CD4-positive, CD25-positive, alpha-beta regulatory T cell (primary cell): ENCODE measurements around the gene SUSD1. TPM values are rescaled to one million over a fixed set of nuclear protein-coding genes. Genes with fewer than 3 reads are reported as not detected.
A peak's percentile ranks its signal among the peaks of the same experiment; 100 is the strongest.

Source experiments
- ATAC-seq, 2 donors: fragments of 150-1000 bp; cut with Tn5 transposase; one replicate each; pipeline ENCODE4 v1.10.0; 2021; ENCODE audit warnings: low read depth in 2 of 2, moderate number of reproducible peaks in 2 of 2, moderate library complexity in 1 of 2
- DNase-seq, 3 donors: peaks; one replicate each; pipeline versions ENCODE4 v3.0.0 to v3.0.0-alpha.2; 2012 to 2022; ENCODE audit warnings: mixed read lengths in 1 of 3
- H3K27ac ChIP-seq: one replicate; pipeline ENCODE4 v1.7.0; 2013; ENCODE audit warnings: mild to moderate bottlenecking, low read length; ENCODE audit not compliant: insufficient read depth, poor library complexity, severe bottlenecking
- H3K27me3 ChIP-seq: one replicate; pipeline ENCODE4 v1.7.0; 2013; ENCODE audit warnings: low read length; ENCODE audit not compliant: control insufficient read depth, insufficient read depth
- H3K36me3 ChIP-seq: one replicate; pipeline ENCODE4 v1.7.0; 2013; ENCODE audit warnings: mild to moderate bottlenecking, low read length, moderate library complexity; ENCODE audit not compliant: control insufficient read depth, insufficient read depth
- H3K4me1 ChIP-seq: 2 replicates; pipeline ENCODE4 v1.7.0; 2013; ENCODE audit warnings: mild to moderate bottlenecking, low read length; ENCODE audit not compliant: insufficient read depth, control insufficient read depth, poor library complexity, severe bottlenecking
- H3K4me3 ChIP-seq: one replicate; pipeline ENCODE4 v1.7.0; 2013; ENCODE audit warnings: low read depth, mild to moderate bottlenecking, low read length, moderate library complexity
- H3K9me3 ChIP-seq, 2 experiments: 1 replicate in 1 of 2; 2 replicates in 1 of 2; pipeline ENCODE4 v1.7.0; 2013; ENCODE audit warnings: low read length in 2 of 2, mild to moderate bottlenecking in 1 of 2, moderate library complexity in 1 of 2; ENCODE audit not compliant: control insufficient read depth in 2 of 2
- H3K27ac Mint-ChIP-seq, 3 donors: one replicate each; pipeline ENCODE4 v1.8.0; 2020 to 2022; ENCODE audit warnings: mild to moderate bottlenecking in 3 of 3, mixed read lengths in 3 of 3, moderate library complexity in 2 of 3
- H3K27me3 Mint-ChIP-seq: one replicate; pipeline ENCODE4 v1.8.0; 2022; ENCODE audit warnings: mild to moderate bottlenecking, mixed read lengths
- H3K36me3 Mint-ChIP-seq: one replicate; pipeline ENCODE4 v1.8.0; 2020; ENCODE audit warnings: mixed read lengths
- H3K4me1 Mint-ChIP-seq, 4 donors: one replicate each; pipeline ENCODE4 v1.8.0; 2020 to 2022; ENCODE audit warnings: mixed read lengths in 4 of 4, mild to moderate bottlenecking in 1 of 4
- H3K4me3 Mint-ChIP-seq, 4 donors: one replicate each; pipeline ENCODE4 v1.8.0; 2020 to 2022; ENCODE audit warnings: mild to moderate bottlenecking in 4 of 4, mixed read lengths in 4 of 4, moderate library complexity in 3 of 4
- H3K9me3 Mint-ChIP-seq, 7 donors: one replicate each; pipeline ENCODE4 v1.8.0; 2020 to 2022; ENCODE audit warnings: mixed read lengths in 7 of 7, mild to moderate bottlenecking in 3 of 7, moderate library complexity in 2 of 7
- polyA plus RNA-seq, 4 donors: library from polyadenylated mRNA; unstranded; fragments of 300-500 nt; fragmentation: Illumina TruSeq; gene quantifications; one replicate each; pipeline ENCODE4 v1.2.3, GENCODE V29; 2021
- total RNA-seq: library from RNA; stranded (reverse); gene quantifications from one replicate; pipeline ENCODE4 v1.2.3, GENCODE V29; 2022

Gene SUSD1
- total RNA-seq (9.7 TPM), polyA plus RNA-seq (1 to 10 TPM; 3.2 to 7.7 (median 5.8) TPM)

- Mint-ChIP-seq H3K27ac (peak within 1 kb of the TSS; percentile 83 to 97 (median 97)), H3K27me3 (peaks cover 15% of the 10 kb centered on the region), H3K4me3 (peak within 1 kb of the TSS; percentile 84 to 95 (median 92)), H3K36me3 (peaks cover 7% of the 10 kb centered on the region), H3K9me3 (peaks cover 0 to 1% (median 0%) of the 10 kb centered on the region in 7 donors), H3K4me1 (peaks cover 28 to 72% (median 46%) of the 10 kb centered on the region in 4 donors)
- Histone ChIP-seq H3K9me3 (no peaks in the 10 kb centered on the region), H3K36me3 (no peaks in the 10 kb centered on the region), H3K27me3 (no peaks in the 10 kb centered on the region), H3K4me1 (peaks cover 43% of the 10 kb centered on the region), H3K27ac (peak within 1 kb of the TSS; percentile 43), H3K4me3 (peak within 1 kb of the TSS; percentile 84)
- DNase-seq: peak; percentile 17 to 51 (median 34)
- ATAC-seq: peak; percentile 37 to 54
Observed at GRCh38 chr9:112174965-112175795, at the start of gene SUSD1. Gene SUSD1, minus strand, starts transcription at chr9:112175297. Its CDS starts 62 bp downstream, at chr9:112175235.

GRCh38 chr9:112224401-112225289, 49.5 kb upstream of the SUSD1 start:
- H3K4me3 ChIP-seq: no peak overlapping the region
- no peak overlapping the region for H3K27ac ChIP-seq
- H3K27me3 Mint-ChIP-seq: no peaks in the 10 kb centered on the region
- no peaks in the 10 kb centered on the region for H3K9me3 ChIP-seq
- H3K4me1 ChIP-seq: peaks cover 2% of the 10 kb centered on the region
- H3K4me3 Mint-ChIP-seq: no peak overlapping the region
- DNase-seq (no peak), ATAC-seq (no peak)
- H3K36me3 Mint-ChIP-seq: peaks cover 48% of the 10 kb centered on the region
- H3K9me3 Mint-ChIP-seq: no peaks in the 10 kb centered on the region
- no peaks in the 10 kb centered on the region for H3K27me3 ChIP-seq
- peaks cover 4 to 19% (median 10%) of the 10 kb centered on the region in 4 donors for H3K4me1 Mint-ChIP-seq
- H3K27ac Mint-ChIP-seq: peak overlapping the region in 1 of 3 donors; percentile 10
- H3K36me3 ChIP-seq: peaks cover 79% of the 10 kb centered on the region

- no peaks in the 10 kb centered on the region for H3K27me3 Mint-ChIP-seq
- H3K36me3 Mint-ChIP-seq: peaks cover 53% of the 10 kb centered on the region
- H3K27ac Mint-ChIP-seq: peak overlapping the region in 1 of 3 donors; percentile 20
- H3K9me3 Mint-ChIP-seq: no peaks in the 10 kb centered on the region
- peak overlapping the region in 3 of 4 donors; percentile 18 to 57 (median 21) for H3K4me3 Mint-ChIP-seq
- DNase-seq (peak in 1 of 3 donors; percentile 59), ATAC-seq (no peak)
- Histone ChIP-seq H3K9me3 (no peaks in the 10 kb centered on the region), H3K27me3 (no peaks in the 10 kb centered on the region), H3K4me1 (peaks cover 14% of the 10 kb centered on the region), H3K36me3 (peaks cover 46% of the 10 kb centered on the region), H3K4me3 (peak overlapping the region; percentile 37), H3K27ac (no peak overlapping the region)
- H3K4me1 Mint-ChIP-seq: peaks cover 13 to 25% (median 24%) of the 10 kb centered on the region in 4 donors
Observed at GRCh38 chr9:112218908-112219307, 43.8 kb upstream of the SUSD1 start.

GRCh38 chr9:112212926-112213325, 37.8 kb upstream of the SUSD1 start:
- peaks cover 0 to 15% (median 6%) of the 10 kb centered on the region in 4 donors for H3K4me1 Mint-ChIP-seq
- no peak overlapping the region for H3K4me3 Mint-ChIP-seq
- DNase-seq: no peak
- Histone ChIP-seq H3K27me3 (no peaks in the 10 kb centered on the region), H3K4me1 (no peaks in the 10 kb centered on the region), H3K4me3 (no peak overlapping the region), H3K27ac (no peak overlapping the region), H3K36me3 (peaks cover 45% of the 10 kb centered on the region), H3K9me3 (peaks cover 4 to 9% of the 10 kb centered on the region in 2 experiments)
- H3K27ac Mint-ChIP-seq: no peak overlapping the region
- no peak for ATAC-seq
- peaks cover 0 to 18% (median 5%) of the 10 kb centered on the region in 7 donors for H3K9me3 Mint-ChIP-seq
- peaks cover 62% of the 10 kb centered on the region for H3K36me3 Mint-ChIP-seq
- H3K27me3 Mint-ChIP-seq: no peaks in the 10 kb centered on the region

- no peak for ATAC-seq
- H3K9me3 Mint-ChIP-seq: peaks cover 3 to 37% (median 5%) of the 10 kb centered on the region in 7 donors
- H3K36me3 ChIP-seq: peaks cover 42% of the 10 kb centered on the region
- no peaks in the 10 kb centered on the region for H3K27me3 Mint-ChIP-seq
- no peaks in the 10 kb centered on the region for H3K4me1 ChIP-seq
- no peak for DNase-seq
- no peak overlapping the region for H3K27ac Mint-ChIP-seq
- no peaks in the 10 kb centered on the region for H3K27me3 ChIP-seq
- no peak overlapping the region for H3K4me3 Mint-ChIP-seq
- peaks cover 50% of the 10 kb centered on the region for H3K36me3 Mint-ChIP-seq
- H3K27ac ChIP-seq: no peak overlapping the region
- H3K4me3 ChIP-seq: no peak overlapping the region
- H3K9me3 ChIP-seq: peaks cover 13 to 19% of the 10 kb centered on the region in 2 experiments
- peaks cover 0 to 9% (median 3%) of the 10 kb centered on the region in 4 donors for H3K4me1 Mint-ChIP-seq
Observed at GRCh38 chr9:112207451-112207850, 32.4 kb upstream of the SUSD1 start.

- H3K4me1 Mint-ChIP-seq: peaks cover 0 to 10% (median under 1%) of the 10 kb centered on the region in 4 donors
- Histone ChIP-seq H3K4me1 (no peaks in the 10 kb centered on the region), H3K27ac (no peak overlapping the region), H3K27me3 (no peaks in the 10 kb centered on the region), H3K4me3 (no peak overlapping the region), H3K36me3 (peaks cover 16% of the 10 kb centered on the region), H3K9me3 (peaks cover 13 to 16% of the 10 kb centered on the region in 2 experiments)
- no peak overlapping the region for H3K4me3 Mint-ChIP-seq
- no peak for DNase-seq
- no peaks in the 10 kb centered on the region for H3K27me3 Mint-ChIP-seq
- H3K9me3 Mint-ChIP-seq: peaks cover 0 to 27% (median 7%) of the 10 kb centered on the region in 7 donors
- ATAC-seq: no peak
- peaks cover 23% of the 10 kb centered on the region for H3K36me3 Mint-ChIP-seq
- no peak overlapping the region for H3K27ac Mint-ChIP-seq
Observed at GRCh38 chr9:112203536-112203935, 28.4 kb upstream of the SUSD1 start.

- Mint-ChIP-seq H3K4me3 (no peak overlapping the region), H3K4me1 (peaks cover 0 to 5% (median under 1%) of the 10 kb centered on the region in 4 donors), H3K36me3 (peaks cover 6% of the 10 kb centered on the region), H3K27ac (no peak overlapping the region), H3K27me3 (no peaks in the 10 kb centered on the region), H3K9me3 (peaks cover 0 to 12% (median 2%) of the 10 kb centered on the region in 7 donors)
- Histone ChIP-seq H3K27me3 (no peaks in the 10 kb centered on the region), H3K4me1 (no peaks in the 10 kb centered on the region), H3K4me3 (no peak overlapping the region), H3K27ac (no peak overlapping the region), H3K36me3 (no peaks in the 10 kb centered on the region), H3K9me3 (no peaks in the 10 kb centered on the region)
- ATAC-seq: no peak
- DNase-seq: no peak
Observed at GRCh38 chr9:112200711-112201110, 25.6 kb upstream of the SUSD1 start.
